ENCODE data around the gene G6PC2.

The G6PC2 gene

DNA sequence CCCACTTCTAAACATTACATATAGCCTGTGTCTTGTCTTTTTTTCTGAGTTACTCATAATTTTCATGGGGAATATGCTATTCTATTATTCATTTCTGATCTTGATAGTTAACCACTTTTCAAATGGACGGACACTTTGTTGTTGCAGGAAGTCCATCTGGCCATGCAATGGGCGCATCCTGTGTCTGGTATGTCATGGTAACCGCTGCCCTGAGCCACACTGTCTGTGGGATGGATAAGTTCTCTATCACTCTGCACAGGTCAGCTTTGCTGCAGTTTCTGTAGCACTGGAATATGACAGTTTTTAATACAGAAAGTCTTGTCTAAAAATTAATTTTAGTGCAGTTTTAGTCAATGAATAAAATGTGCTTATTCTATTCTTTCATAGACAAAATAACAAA is 3.3 kb downstream of the G6PC2 start:
- TF ChIP-seq CTCF (IDR thresholded peaks at IDR 0.05; ENCODE audit: low read length, missing control alignments), result no peak
- no peak for DNase-seq (ENCODE audit: low read depth)
- H3K4me3 ChIP-seq (replicated peaks; ENCODE audit: low read depth, low read length), result no peak overlapping the region

DNA sequence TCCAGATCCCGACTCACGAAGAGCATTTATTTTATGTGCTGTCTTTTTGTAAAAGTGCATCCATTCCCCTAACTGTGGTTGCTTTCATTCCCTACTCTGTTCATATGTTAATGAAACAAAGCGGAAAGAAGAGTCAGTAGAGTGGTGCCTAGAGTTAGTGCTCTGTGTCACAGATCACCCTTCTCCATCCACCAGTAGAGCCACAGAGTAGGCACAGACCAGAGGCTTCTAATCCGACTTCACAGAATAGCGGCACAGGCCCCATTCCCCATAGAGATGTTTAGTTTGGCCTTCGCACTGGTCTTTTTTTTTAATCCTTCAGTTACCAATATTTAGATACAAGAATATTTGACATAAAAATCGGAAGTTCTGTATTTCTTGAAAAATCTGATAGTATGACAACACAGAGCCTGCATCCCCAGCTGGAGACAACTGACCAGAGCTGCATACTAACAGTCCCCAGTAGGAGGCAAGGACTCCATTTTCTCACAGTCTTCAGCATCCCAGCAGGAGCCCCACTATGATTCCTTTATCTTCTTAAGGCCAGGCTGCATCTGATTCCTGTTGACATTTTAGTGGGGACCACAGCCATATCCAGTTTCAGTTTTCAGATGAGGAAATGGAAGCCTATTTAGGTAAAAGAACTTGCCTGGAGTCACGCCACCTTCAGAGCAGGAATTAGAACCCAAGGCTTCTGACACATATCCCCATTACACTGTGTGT is 7.0 kb downstream of the G6PC2 start:
- H3K4me3 ChIP-seq (replicated peaks; ENCODE audit: low read depth, low read length), result no peak overlapping the region
- DNase-seq (ENCODE audit: low read depth), result no peak
- TF ChIP-seq CTCF (IDR thresholded peaks at IDR 0.05; ENCODE audit: low read length, missing control alignments), result no peak

GRCh38 chr2:168910330-168910729 is 9.2 kb downstream of the G6PC2 start:
- no peak overlapping the region for H3K4me3 ChIP-seq (replicated peaks; ENCODE audit: low read depth, low read length)
- TF ChIP-seq CTCF (IDR thresholded peaks at IDR 0.05; ENCODE audit: low read length, missing control alignments), result no peak

DNA sequence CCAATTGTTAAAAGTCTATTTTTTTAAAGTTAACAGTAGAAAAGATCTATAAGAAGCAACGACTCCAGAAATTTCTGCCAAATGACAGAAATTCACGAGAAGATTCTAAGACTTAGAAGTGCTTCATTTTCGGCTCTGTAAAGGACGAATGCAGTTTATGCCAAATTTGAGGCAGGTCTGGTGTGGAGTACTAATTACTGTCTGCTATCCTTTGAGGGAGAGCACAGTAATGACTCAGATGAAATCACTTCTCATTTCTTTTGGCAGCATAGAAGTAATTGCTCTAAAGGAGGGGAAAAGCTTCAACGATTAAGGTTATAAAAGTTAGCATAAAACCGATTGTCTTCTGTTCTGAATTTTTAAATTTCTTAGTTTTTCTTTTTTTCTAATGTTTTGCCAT is 11.4 kb downstream of the G6PC2 start:
- peak overlapping the region; percentile 21 for H3K4me3 ChIP-seq (replicated peaks; ENCODE audit: low read depth, low read length)
- TF ChIP-seq CTCF (IDR thresholded peaks at IDR 0.05; ENCODE audit: low read length, missing control alignments), result no peak
- DNase-seq (ENCODE audit: low read depth), result no peak

More at GRCh38 chr2:168910330-168910729, 9.2 kb downstream of the G6PC2 start:
- no peak for DNase-seq (ENCODE audit: low read depth)

- TF ChIP-seq CTCF (IDR thresholded peaks at IDR 0.05; ENCODE audit: low read length, missing control alignments), result no peak
- peak overlapping the region; percentile 21 for H3K4me3 ChIP-seq (replicated peaks; ENCODE audit: low read depth, low read length)
- peak; percentile 31 for DNase-seq (ENCODE audit: low read depth)
Observed at GRCh38 chr2:168912901-168913369, 11.8 kb downstream of the G6PC2 start.

DNA sequence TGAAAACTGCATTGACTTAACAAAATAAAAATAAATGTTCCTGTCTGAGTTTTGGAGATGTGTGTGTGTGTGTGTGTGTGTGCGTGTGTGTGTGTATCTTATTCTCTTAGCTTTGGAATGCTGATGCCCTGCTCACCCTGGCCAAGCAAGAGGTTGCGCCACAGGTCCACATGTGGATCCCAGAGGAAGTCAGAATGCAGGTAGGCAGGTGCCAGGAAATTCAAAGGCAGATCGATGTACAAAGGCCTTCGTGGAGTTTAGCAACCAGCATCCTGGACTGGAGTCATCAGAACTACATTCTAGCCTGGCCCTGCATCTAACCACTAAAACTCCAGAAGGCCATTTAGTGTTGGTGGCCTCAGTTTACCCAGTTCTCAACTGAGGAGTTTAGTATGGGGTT is 12.4 kb downstream of the G6PC2 start:
- TF ChIP-seq CTCF (IDR thresholded peaks at IDR 0.05; ENCODE audit: low read length, missing control alignments), result no peak
- no peak overlapping the region for H3K4me3 ChIP-seq (replicated peaks; ENCODE audit: low read depth, low read length)
- no peak for DNase-seq (ENCODE audit: low read depth)
